K562 treated with DMSO at 1 percent for 48 hours (cell line): ENCODE measurements around the gene MAGEA11. TPM values are rescaled to one million over a fixed set of nuclear protein-coding genes. Genes with fewer than 3 reads are reported as not detected.

Experiments
- total RNA-seq: library from RNA; unstranded; fragments of 300-600 nt; gene quantifications from 2 replicates; pipeline ENCODE4 v1.2.3, GENCODE V29; 2022; ENCODE audit warnings: low replicate concordance; ENCODE audit errors: extremely low read depth

The MAGEA11 gene
- not detected in 2 replicates for total RNA-seq

GRCh38 chrX:149711545-149712236, at the start of gene MAGEA11:
MAGEA11 (plus strand) TSS chrX:149712060; CDS start chrX:149713160, 1,100 bp downstream.

Other genes starting within 250 kb of the MAGEA11 start
- not detected in 2 replicates for gene IDS, start 206.8 kb upstream of the MAGEA11 start, total RNA-seq
- not detected in 2 replicates for gene EOLA1, start 171.0 kb upstream of the MAGEA11 start, total RNA-seq
- not detected in 2 replicates for gene HSFX3, start 162.1 kb upstream of the MAGEA11 start, total RNA-seq
- not detected in 2 replicates for gene MAGEA9B, start 124.6 kb upstream of the MAGEA11 start, total RNA-seq
- not detected in 2 replicates for gene HSFX2, start 116.7 kb upstream of the MAGEA11 start, total RNA-seq
- not detected in 2 replicates for gene TMEM185A, start 80.3 kb upstream of the MAGEA11 start, total RNA-seq
- gene HSFX1, start 62.0 kb downstream of the MAGEA11 start, total RNA-seq = not detected in 2 replicates
- gene MAGEA9, start 69.9 kb downstream of the MAGEA11 start, total RNA-seq = not detected in 2 replicates
- not detected in 2 replicates for gene MAGEA8, start 169.1 kb downstream of the MAGEA11 start, total RNA-seq
- gene HSFX4, start 217.5 kb downstream of the MAGEA11 start, total RNA-seq = not detected in 2 replicates
- gene EOLA2, start 226.4 kb downstream of the MAGEA11 start, total RNA-seq = not detected in 2 replicates